Hematopoietic multipotent progenitor cell treated with erythropoietin and hydrocortisone succinate and interleukin-3 and kit ligand, for 6 days (in vitro differentiated cells): ENCODE data around the gene ZG16B.

Source experiments
- DNase-seq: peaks from one replicate; pipeline ENCODE4 v3.0.0-alpha.2; 2015

Gene ZG16B

GRCh38 chr16:2808181-2808580, 21.9 kb upstream of the ZG16B start:
- no peak for DNase-seq

- DNase-seq: no peak
Observed at GRCh38 chr16:2809149-2809760, 20.8 kb upstream of the ZG16B start.

- no peak for DNase-seq
Observed at GRCh38 chr16:2810651-2811050, 19.5 kb upstream of the ZG16B start.

- DNase-seq: no peak
Observed at GRCh38 chr16:2811703-2812471, 18.2 kb upstream of the ZG16B start.

- peak; percentile 15 for DNase-seq
Observed at GRCh38 chr16:2813771-2814221, 16.3 kb upstream of the ZG16B start.

GRCh38 chr16:2814551-2815298, 15.4 kb upstream of the ZG16B start:
- no peak for DNase-seq

GRCh38 chr16:2815299-2815771, 14.8 kb upstream of the ZG16B start:
- no peak for DNase-seq

GRCh38 chr16:2816751-2817339, 13.3 kb upstream of the ZG16B start, which contains the start of gene PRSS21:
Gene PRSS21 (plus strand): TSS chr16:2817237. CDS start chr16:2817269, 32 bp downstream.
- peak; percentile 15 for DNase-seq

- no peak for DNase-seq
Observed at GRCh38 chr16:2817340-2818271, 12.5 kb upstream of the ZG16B start.

GRCh38 chr16:2818272-2818876, 11.7 kb upstream of the ZG16B start:
- no peak for DNase-seq

- DNase-seq: no peak
Observed at GRCh38 chr16:2819179-2819938, 10.7 kb upstream of the ZG16B start.

- no peak for DNase-seq
Observed at GRCh38 chr16:2819939-2820835, 9.9 kb upstream of the ZG16B start.

- no peak for DNase-seq
Observed at GRCh38 chr16:2820836-2821486, 9.1 kb upstream of the ZG16B start.

- DNase-seq: no peak
Observed at GRCh38 chr16:2821487-2822157, 8.5 kb upstream of the ZG16B start.

- DNase-seq: no peak
Observed at GRCh38 chr16:2822158-2822495, 8.0 kb upstream of the ZG16B start.

- no peak for DNase-seq
Observed at GRCh38 chr16:2822496-2822895, 7.6 kb upstream of the ZG16B start.

- DNase-seq: no peak
Observed at GRCh38 chr16:2824626-2825025, 5.5 kb upstream of the ZG16B start.

- no peak for DNase-seq
Observed at GRCh38 chr16:2825049-2825742, 4.9 kb upstream of the ZG16B start.
